ENCODE results near the gene EVI5.
A peak's percentile ranks its signal among the peaks of the same experiment; 100 is the strongest.

The EVI5 gene

DNA sequence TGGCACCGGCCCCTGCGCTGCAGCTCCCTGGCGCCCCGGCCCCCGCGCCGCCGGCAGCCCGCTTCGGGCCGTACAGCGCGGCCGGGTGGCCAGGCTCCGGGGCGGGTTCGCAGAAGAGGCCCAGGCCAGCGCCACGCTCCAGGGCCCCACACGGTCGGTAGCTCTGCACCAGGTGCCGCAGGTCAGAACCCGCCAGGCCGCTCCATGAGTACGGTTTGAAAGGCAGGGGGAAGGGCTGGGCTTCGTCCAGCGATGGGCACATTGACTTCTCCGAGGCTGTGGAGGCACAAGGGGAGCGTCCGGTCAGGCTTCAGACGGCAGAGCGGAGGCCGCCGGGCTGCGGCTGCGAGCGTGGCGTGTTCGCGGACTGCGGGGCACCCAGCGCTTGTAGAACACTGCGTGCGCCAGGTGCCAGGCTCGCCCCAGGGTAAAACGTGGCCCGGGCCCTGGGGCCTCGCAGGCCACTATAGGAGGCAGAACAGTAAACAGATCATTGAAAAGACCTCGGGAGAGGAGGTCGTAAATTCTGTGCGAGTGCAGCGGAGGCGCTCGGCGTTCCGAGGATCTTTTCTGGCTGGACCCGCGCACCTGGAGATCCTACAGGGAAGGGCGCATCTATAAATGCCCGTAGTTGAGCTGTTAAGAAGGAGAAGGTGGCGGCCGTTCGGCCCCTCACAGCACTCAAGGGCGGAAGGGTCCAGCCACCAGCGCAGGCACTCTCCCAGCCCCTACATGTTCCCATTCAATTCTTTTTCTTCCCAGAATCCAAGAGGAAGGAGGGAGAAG is 303.9 kb downstream of the EVI5 start:
- in situ Hi-C loops (cut with MboI; ENCODE audit: low sequenced_read_pairs, unreplicated experiment) = no loop called here
- TF ChIP-seq, protein P1, sequence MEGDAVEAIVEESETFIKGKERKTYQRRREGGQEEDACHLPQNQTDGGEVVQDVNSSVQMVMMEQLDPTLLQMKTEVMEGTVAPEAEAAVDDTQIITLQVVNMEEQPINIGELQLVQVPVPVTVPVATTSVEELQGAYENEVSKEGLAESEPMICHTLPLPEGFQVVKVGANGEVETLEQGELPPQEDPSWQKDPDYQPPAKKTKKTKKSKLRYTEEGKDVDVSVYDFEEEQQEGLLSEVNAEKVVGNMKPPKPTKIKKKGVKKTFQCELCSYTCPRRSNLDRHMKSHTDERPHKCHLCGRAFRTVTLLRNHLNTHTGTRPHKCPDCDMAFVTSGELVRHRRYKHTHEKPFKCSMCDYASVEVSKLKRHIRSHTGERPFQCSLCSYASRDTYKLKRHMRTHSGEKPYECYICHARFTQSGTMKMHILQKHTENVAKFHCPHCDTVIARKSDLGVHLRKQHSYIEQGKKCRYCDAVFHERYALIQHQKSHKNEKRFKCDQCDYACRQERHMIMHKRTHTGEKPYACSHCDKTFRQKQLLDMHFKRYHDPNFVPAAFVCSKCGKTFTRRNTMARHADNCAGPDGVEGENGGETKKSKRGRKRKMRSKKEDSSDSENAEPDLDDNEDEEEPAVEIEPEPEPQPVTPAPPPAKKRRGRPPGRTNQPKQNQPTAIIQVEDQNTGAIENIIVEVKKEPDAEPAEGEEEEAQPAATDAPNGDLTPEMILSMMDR (IDR thresholded peaks at IDR 0.05; ENCODE audit: borderline replicate concordance, control extremely low read depth, extremely low read depth, insufficient read depth, missing control alignments) = no peak
- DNase-seq (ENCODE audit: low spot score) = no peak

DNA sequence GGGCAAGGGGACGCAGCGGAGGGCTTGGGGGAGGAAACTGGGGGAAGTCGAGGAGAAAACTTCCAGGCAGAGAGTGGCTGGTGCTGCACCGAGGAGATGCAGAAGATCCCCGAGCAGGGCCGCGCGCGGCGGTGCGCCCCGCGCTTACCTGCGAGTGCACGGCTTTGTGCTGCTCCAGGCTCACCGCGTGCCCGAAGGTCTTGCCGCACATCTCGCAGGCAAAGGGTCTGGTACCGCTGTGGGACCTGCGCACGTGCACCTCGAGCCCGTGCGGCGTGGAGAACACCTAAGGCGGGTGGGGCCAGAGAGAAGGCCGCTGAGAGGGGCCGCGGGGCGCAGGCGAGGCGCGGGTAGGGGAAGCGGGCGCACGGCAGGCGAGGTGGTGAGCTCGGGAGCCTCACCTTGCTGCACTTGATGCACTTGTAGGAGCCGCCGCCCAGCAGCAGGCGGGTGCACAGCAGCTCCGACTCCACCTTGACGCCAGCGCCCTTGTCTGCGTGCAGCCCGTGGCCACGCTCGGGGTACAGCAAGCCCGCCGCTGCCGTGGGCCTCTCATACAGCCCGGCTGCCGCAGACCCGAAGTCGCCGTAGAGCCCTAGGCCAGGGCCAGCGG is 304.6 kb downstream of the EVI5 start:
- TF ChIP-seq, protein P1 (IDR thresholded peaks at IDR 0.05; ENCODE audit: borderline replicate concordance, control extremely low read depth, extremely low read depth, insufficient read depth, missing control alignments) = no peak
- in situ Hi-C loops (cut with MboI; ENCODE audit: low sequenced_read_pairs, unreplicated experiment) = no loop called here
- DNase-seq (ENCODE audit: low spot score) = no peak

DNA sequence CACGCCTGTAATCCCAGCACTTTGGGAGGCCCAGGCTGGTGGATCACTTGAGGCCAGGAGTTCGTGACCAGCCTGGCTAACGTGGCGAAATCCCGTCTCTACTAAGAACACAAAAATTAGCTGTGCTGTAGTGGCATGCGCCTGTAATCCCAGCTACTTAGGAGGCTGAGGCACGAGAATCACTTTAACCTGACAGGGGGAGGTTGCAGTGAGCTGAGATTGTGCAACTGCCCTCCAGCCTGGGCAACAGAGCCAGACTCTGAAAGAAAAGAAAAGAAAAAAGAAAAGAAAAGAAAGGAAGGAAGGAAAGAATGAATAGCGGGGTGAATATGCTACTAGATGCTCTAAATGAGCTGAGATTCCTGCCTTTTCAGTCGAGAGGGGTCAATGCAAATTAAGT is 305.3 kb downstream of the EVI5 start:
- DNase-seq (ENCODE audit: low spot score) = no peak
- in situ Hi-C loops (cut with MboI; ENCODE audit: low sequenced_read_pairs, unreplicated experiment) = no loop called here
- TF ChIP-seq, protein P1 (IDR thresholded peaks at IDR 0.05; ENCODE audit: borderline replicate concordance, control extremely low read depth, extremely low read depth, insufficient read depth, missing control alignments) = no peak

DNA sequence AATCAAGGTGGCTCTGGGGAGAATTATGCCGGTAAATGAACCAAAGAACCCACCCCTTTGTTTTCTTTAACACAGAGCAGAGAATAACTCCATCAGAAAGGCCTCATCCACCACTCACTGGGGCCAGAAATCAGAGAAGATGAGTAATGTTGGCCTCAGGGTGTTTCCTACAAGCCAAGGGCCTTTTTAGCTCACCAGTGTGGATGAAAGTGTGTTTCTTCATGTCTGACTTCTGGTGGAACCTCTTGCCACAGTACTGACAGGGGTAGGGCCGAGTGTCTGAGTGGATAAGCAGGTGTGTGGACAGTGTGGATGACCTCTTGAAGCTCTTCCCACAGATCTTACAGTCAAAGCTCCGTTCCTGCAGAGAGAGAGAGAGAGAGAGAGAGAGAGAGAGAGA is 306.5 kb downstream of the EVI5 start:
- TF ChIP-seq, protein P1 (IDR thresholded peaks at IDR 0.05; ENCODE audit: borderline replicate concordance, control extremely low read depth, extremely low read depth, insufficient read depth, missing control alignments) = no peak
- in situ Hi-C loops (cut with MboI; ENCODE audit: low sequenced_read_pairs, unreplicated experiment) = no loop called here
- no peak for DNase-seq (ENCODE audit: low spot score)

DNA sequence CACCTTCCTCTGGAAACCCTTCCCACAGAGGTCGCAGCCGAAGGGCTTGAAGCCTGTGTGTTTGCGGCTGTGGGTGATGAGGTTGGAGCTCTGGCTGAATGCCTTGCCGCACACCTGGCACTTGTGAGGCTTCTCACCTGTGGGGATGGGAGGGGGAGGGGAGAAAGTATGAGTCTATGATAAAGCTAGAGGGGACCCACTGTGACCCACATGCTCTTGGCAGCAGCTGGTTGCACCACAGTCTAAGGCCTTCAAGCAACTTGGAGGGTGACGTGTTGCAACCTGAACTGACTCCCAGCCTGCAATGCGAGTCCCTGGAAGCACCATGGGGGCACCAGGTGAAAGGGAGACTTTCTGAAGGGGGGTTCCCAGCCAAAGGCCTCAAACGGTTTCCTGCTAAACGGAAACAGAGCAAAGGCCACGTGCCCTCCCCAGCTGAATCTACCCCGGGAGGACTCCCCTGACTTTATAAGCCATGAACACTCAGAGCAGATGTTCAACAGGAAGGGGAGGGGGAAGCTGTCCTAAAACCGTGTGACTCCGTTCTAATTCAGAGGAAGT is 308.8 kb downstream of the EVI5 start:
- TF ChIP-seq, protein P1 (IDR thresholded peaks at IDR 0.05; ENCODE audit: borderline replicate concordance, control extremely low read depth, extremely low read depth, insufficient read depth, missing control alignments) = no peak
- DNase-seq (ENCODE audit: low spot score) = peak; percentile 46
- in situ Hi-C loops (cut with MboI; ENCODE audit: low sequenced_read_pairs, unreplicated experiment) = no loop called here

DNA sequence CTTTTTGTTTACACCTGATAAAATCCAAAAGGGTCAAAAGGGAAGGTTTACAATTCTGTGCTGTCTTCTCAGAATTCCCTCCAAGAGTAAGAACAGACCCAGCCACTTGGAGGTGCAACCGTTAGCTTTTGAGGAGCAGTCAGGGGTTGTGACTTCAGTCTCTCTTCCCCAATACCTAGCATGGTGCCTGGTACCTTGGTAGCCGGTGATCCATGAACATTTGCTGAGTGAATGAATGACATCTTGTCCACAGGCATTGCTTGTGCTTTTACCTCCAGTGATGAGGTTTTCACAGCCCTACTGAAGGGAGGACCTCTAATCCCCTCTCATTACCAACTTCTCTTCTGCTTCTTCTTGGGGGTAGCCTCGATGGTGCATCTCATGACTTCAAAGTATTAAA is 309.9 kb downstream of the EVI5 start:
- no peak for DNase-seq (ENCODE audit: low spot score)
- TF ChIP-seq, protein P1 (IDR thresholded peaks at IDR 0.05; ENCODE audit: borderline replicate concordance, control extremely low read depth, extremely low read depth, insufficient read depth, missing control alignments) = no peak
- in situ Hi-C loops (cut with MboI; ENCODE audit: low sequenced_read_pairs, unreplicated experiment) = no loop called here

All from GM13976 (cell line).